ENCODE data around the gene C10orf62. TPM values are rescaled to one million over a fixed set of nuclear protein-coding genes. Genes with fewer than 3 reads are reported as not detected.
"Not testable (repeated sequence)": the region's sequence is repeated elsewhere in the genome, so short reads cannot be mapped to it uniquely, and the experiment has no call there.

The C10orf62 gene
- total RNA-seq, 2 experiments from 2014 or later: not detected

- intact Hi-C loops (cut with micrococcal nuclease): loop anchor here (2.0 kb wide), 1 partner anchor 85 kb away; no protein-coding TSS in a partner anchor
- TF ChIP-seq CTCF (IDR thresholded peaks at IDR 0.05): no peak
- no peak overlapping the region for H3K4me3 Mint-ChIP-seq
- peaks cover 1% of the 10 kb centered on the region for H3K4me1 Mint-ChIP-seq (ENCODE audit: low read depth)
- H3K27ac Mint-ChIP-seq: no peak overlapping the region
- CTCF ChIA-PET: interaction anchor here (0.8 to 1.9 kb wide), 2 partner anchors 15 to 23 kb away, joined by 3 to 6 read pairs; partner anchors contain the start of gene ANKRD2
- ATAC-seq (no peak), DNase-seq (no peak)
- POLR2A ChIA-PET: interaction anchor here (0.7 kb wide), 1 partner anchor 60 kb away, joined by 3 read pairs; no protein-coding TSS in a partner anchor
- H3K36me3 Mint-ChIP-seq (ENCODE audit: low read depth): no peaks in the 10 kb centered on the region
- H3K9me3 Mint-ChIP-seq: no peaks in the 10 kb centered on the region
- no peaks in the 10 kb centered on the region for H3K27me3 Mint-ChIP-seq
Observed at GRCh38 chr10:97549587-97550322, 39.8 kb upstream of the C10orf62 start.

GRCh38 chr10:97550336-97551149 is 39.0 kb upstream of the C10orf62 start:
- DNase-seq: no peak
- Mint-ChIP-seq H3K4me1 (ENCODE audit: low read depth) (no peaks in the 10 kb centered on the region), H3K9me3 (no peaks in the 10 kb centered on the region), H3K4me3 (no peak overlapping the region), H3K36me3 (ENCODE audit: low read depth) (no peaks in the 10 kb centered on the region), H3K27ac (no peak overlapping the region), H3K27me3 (no peaks in the 10 kb centered on the region)
- TF ChIP-seq CTCF (IDR thresholded peaks at IDR 0.05): no peak
- no peak for ATAC-seq
- CTCF ChIA-PET: interaction anchor here (0.8 to 1.9 kb wide), 2 partner anchors 15 to 22 kb away, joined by 3 to 6 read pairs; partner anchors contain the start of gene ANKRD2
- POLR2A ChIA-PET: interaction anchor here (0.7 kb wide), 1 partner anchor 60 kb away, joined by 3 read pairs; no protein-coding TSS in a partner anchor
- intact Hi-C loops (cut with micrococcal nuclease): loop anchor here (2.0 kb wide), 1 partner anchor 86 kb away; no protein-coding TSS in a partner anchor

- DNase-seq: no peak
- Mint-ChIP-seq H3K4me1 (ENCODE audit: low read depth) (no peaks in the 10 kb centered on the region), H3K27ac (no peak overlapping the region), H3K4me3 (no peak overlapping the region), H3K9me3 (no peaks in the 10 kb centered on the region), H3K36me3 (ENCODE audit: low read depth) (no peaks in the 10 kb centered on the region), H3K27me3 (no peaks in the 10 kb centered on the region)
- no peak for ATAC-seq
- intact Hi-C loops (cut with micrococcal nuclease): loop anchor here (2.0 kb wide), 1 partner anchor 86 kb away; no protein-coding TSS in a partner anchor
- POLR2A ChIA-PET: no interaction called here
- no peak for TF ChIP-seq CTCF (IDR thresholded peaks at IDR 0.05)
- CTCF ChIA-PET: interaction anchor here (1.9 to 3.9 kb wide), 4 partner anchors 12 to 90 kb away, joined by 6 to 21 read pairs (median 13); partner anchors contain the start of gene ANKRD2
Observed at GRCh38 chr10:97551271-97551670, 38.2 kb upstream of the C10orf62 start.

GRCh38 chr10:97553575-97554031 is 35.9 kb upstream of the C10orf62 start:
- no peaks in the 10 kb centered on the region for H3K27me3 Mint-ChIP-seq
- no peaks in the 10 kb centered on the region for H3K9me3 Mint-ChIP-seq
- TF ChIP-seq CTCF (IDR thresholded peaks at IDR 0.05): peak; percentile 74
- CTCF ChIA-PET: interaction anchor here (0.7 to 3.9 kb wide), 26 partner anchors 8 to 153 kb away, joined by 3 to 54 read pairs (median 5); partner anchors contain the start of genes ANKRD2 and RRP12
- no peaks in the 10 kb centered on the region for H3K4me1 Mint-ChIP-seq (ENCODE audit: low read depth)
- DNase-seq (peak; percentile 76), ATAC-seq (peak; percentile 99)
- H3K36me3 Mint-ChIP-seq (ENCODE audit: low read depth): no peaks in the 10 kb centered on the region
- intact Hi-C loops (cut with micrococcal nuclease): no loop called here
- H3K4me3 Mint-ChIP-seq: no peak overlapping the region
- no peak overlapping the region for H3K27ac Mint-ChIP-seq
- POLR2A ChIA-PET: no interaction called here

GRCh38 chr10:97554336-97554735 is 35.2 kb upstream of the C10orf62 start:
- CTCF ChIA-PET: interaction anchor here (0.8 to 3.9 kb wide), 23 partner anchors 8 to 153 kb away, joined by 3 to 54 read pairs (median 6); partner anchors contain the start of genes ANKRD2 and RRP12
- POLR2A ChIA-PET; DNase-seq; H3K27ac Mint-ChIP-seq; ATAC-seq; intact Hi-C loops (cut with micrococcal nuclease); H3K36me3 Mint-ChIP-seq (ENCODE audit: low read depth); H3K4me1 Mint-ChIP-seq (ENCODE audit: low read depth); H3K27me3 Mint-ChIP-seq; H3K4me3 Mint-ChIP-seq; H3K9me3 Mint-ChIP-seq: not testable (repeated sequence)

GRCh38 chr10:97555541-97555940 is 34.0 kb upstream of the C10orf62 start:
- H3K9me3 Mint-ChIP-seq; ATAC-seq; H3K27ac Mint-ChIP-seq; POLR2A ChIA-PET; H3K4me3 Mint-ChIP-seq; H3K27me3 Mint-ChIP-seq; intact Hi-C loops (cut with micrococcal nuclease); H3K36me3 Mint-ChIP-seq (ENCODE audit: low read depth); H3K4me1 Mint-ChIP-seq (ENCODE audit: low read depth); DNase-seq: not testable (repeated sequence)
- CTCF ChIA-PET: interaction anchor here (1.3 to 3.8 kb wide), 6 partner anchors 10 to 155 kb away, joined by 3 to 54 read pairs (median 10); partner anchors contain the start of genes ANKRD2 and RRP12

- H3K36me3 Mint-ChIP-seq (ENCODE audit: low read depth); H3K4me1 Mint-ChIP-seq (ENCODE audit: low read depth); CTCF ChIA-PET; H3K27me3 Mint-ChIP-seq; ATAC-seq; DNase-seq; H3K9me3 Mint-ChIP-seq; POLR2A ChIA-PET; intact Hi-C loops (cut with micrococcal nuclease); H3K27ac Mint-ChIP-seq; H3K4me3 Mint-ChIP-seq: not testable (repeated sequence)
Observed at GRCh38 chr10:97560731-97561381, 28.7 kb upstream of the C10orf62 start.

All from activated CD8-positive, alpha-beta T cell treated with anti-CD3 and anti-CD28 coated beads for 36 hours (primary cell).